SU-DHL-6 (cell line): ENCODE results near the gene GNGT1.

Experiments
- EZH2phosphoT487 ChIP-seq: fragments of 200-600 bp; sonication (generic), shearing (Covaris generic); conservative IDR thresholded peaks from 2 replicates; pipeline ENCODE4 v1.6.1; 2018; ENCODE audit warnings: mild to moderate bottlenecking, antibody characterized with exemption, low read length, moderate library complexity, mixed read lengths
- TF ChIP-seq, protein P1 (sequence below): fragments of 200-600 bp; sonication (generic); IDR thresholded peaks from one replicate; pipeline ENCODE4 v1.5.1; 2017; ENCODE audit warnings: antibody characterized with exemption, mild to moderate bottlenecking, low read length, moderate library complexity; ENCODE audit not compliant: insufficient read depth, poor library complexity, severe bottlenecking

DNA sequence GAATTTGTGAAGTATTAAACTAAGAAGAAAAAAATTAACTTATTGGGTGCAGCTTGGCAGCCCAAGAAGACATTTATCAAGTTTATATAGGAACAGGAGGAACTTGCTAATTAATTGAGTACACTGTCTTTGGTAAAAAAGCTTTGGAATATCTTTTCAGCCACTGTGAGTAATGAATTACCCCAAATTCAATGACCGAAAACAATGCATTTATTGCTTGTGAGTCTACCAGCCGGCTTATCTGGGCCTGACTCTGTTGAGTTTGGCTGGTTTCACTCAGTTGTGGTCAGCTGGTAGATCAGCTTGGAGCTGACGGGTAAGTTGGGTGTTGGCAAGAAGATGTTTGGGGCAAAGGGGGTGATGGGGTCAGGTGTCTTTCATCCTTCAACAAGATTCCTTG lies 26.8 kb downstream of the GNGT1 start:
- TF ChIP-seq, protein P1, sequence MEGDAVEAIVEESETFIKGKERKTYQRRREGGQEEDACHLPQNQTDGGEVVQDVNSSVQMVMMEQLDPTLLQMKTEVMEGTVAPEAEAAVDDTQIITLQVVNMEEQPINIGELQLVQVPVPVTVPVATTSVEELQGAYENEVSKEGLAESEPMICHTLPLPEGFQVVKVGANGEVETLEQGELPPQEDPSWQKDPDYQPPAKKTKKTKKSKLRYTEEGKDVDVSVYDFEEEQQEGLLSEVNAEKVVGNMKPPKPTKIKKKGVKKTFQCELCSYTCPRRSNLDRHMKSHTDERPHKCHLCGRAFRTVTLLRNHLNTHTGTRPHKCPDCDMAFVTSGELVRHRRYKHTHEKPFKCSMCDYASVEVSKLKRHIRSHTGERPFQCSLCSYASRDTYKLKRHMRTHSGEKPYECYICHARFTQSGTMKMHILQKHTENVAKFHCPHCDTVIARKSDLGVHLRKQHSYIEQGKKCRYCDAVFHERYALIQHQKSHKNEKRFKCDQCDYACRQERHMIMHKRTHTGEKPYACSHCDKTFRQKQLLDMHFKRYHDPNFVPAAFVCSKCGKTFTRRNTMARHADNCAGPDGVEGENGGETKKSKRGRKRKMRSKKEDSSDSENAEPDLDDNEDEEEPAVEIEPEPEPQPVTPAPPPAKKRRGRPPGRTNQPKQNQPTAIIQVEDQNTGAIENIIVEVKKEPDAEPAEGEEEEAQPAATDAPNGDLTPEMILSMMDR: no peak
- no peak for TF ChIP-seq EZH2phosphoT487
